Prostate gland (tissue), 2 donors: ENCODE measurements around the gene MFAP3. TPM values are rescaled to one million over a fixed set of nuclear protein-coding genes. Genes with fewer than 3 reads are reported as not detected.

ENCODE experiments used
- DNase-seq: peaks from one replicate; pipeline ENCODE4 v3.0.0-alpha.2; 2019; ENCODE audit warnings: low spot score
- H3K27ac ChIP-seq, 2 donors: fragments of 200-600 bp; sonication (generic); 2 replicates each; pipeline ENCODE4 v1.5.1; 2017 to 2019
- H3K27me3 ChIP-seq: fragments of 200-600 bp; sonication (generic); replicated peaks from 2 replicates; pipeline ENCODE4 v1.5.1; 2019; ENCODE audit not compliant: insufficient read depth
- H3K36me3 ChIP-seq, 2 donors: fragments of 200-600 bp; sonication (generic); 1 replicate in 1 of 2; 2 replicates in 1 of 2; pipeline versions ENCODE4 v1.5.1 to v1.8.1; 2017 to 2019
- H3K4me1 ChIP-seq: fragments of 200-600 bp; sonication (generic); replicated peaks from 2 replicates; pipeline ENCODE4 v1.5.1; 2019
- H3K4me3 ChIP-seq, 2 donors: fragments of 200-600 bp; sonication (generic); 2 replicates each; pipeline ENCODE4 v1.5.1; 2017 to 2019
- H3K9me3 ChIP-seq: fragments of 200-600 bp; sonication (generic); 2 replicates; pipeline ENCODE4 v1.5.1; 2017
- POLR2A ChIP-seq: fragments of 450-650 bp; IDR thresholded peaks from one replicate; pipeline ENCODE4 v1.6.1; 2016; ENCODE audit warnings: antibody characterized with exemption, mild to moderate bottlenecking
- POLR2AphosphoS5 ChIP-seq: sonication (generic); formaldehyde crosslinking; IDR thresholded peaks from one replicate; pipeline ENCODE4 v1.6.1; 2017; ENCODE audit warnings: antibody characterized with exemption
- WGBS: methylation state at CpG from one replicate; pipeline ENCODE4 v1.1.5; 2018; 5-methylcytosine and 5-hydroxymethylcytosine counted together
- intact Hi-C: fragments of 100-400 bp; cut with DNase I; formaldehyde crosslinking; loops from one replicate; pipeline ENCODE4 v1.14.2; 2022
- total RNA-seq, 2 donors: library from RNA; depleted of rRNA; stranded (reverse); fragments of >200 nt; gene quantifications; one replicate each; pipeline ENCODE4 v1.1.0, GENCODE V29; 2016
- TF ChIP-seq, protein P1 (sequence below), 4 experiments: fragments of 200-600 bp in 2 of 4; fragments of 450-650 bp in 2 of 4; sonication (generic) in 2 of 4; IDR thresholded peaks; 1 replicate in 3 of 4; 2 replicates in 1 of 4; pipeline ENCODE4 v1.5.1; 2016 to 2019; ENCODE audit warnings: antibody characterized with exemption in 4 of 4, mild to moderate bottlenecking in 2 of 4, moderate library complexity in 2 of 4

Gene MFAP3
- total RNA-seq, 2 donors from 2014 or later: 30.6 to 35.8 TPM

- Histone ChIP-seq H3K27ac (no peak overlapping the region), H3K36me3 (no peaks in the 10 kb centered on the region), H3K9me3 (no peaks in the 10 kb centered on the region), H3K4me3 (no peak overlapping the region), H3K4me1 (no peaks in the 10 kb centered on the region), H3K27me3 (no peaks in the 10 kb centered on the region)
- intact Hi-C loops: no loop called here
- no peak for DNase-seq
- TF ChIP-seq POLR2A (no peak), POLR2AphosphoS5 (no peak)
- TF ChIP-seq, protein P1, sequence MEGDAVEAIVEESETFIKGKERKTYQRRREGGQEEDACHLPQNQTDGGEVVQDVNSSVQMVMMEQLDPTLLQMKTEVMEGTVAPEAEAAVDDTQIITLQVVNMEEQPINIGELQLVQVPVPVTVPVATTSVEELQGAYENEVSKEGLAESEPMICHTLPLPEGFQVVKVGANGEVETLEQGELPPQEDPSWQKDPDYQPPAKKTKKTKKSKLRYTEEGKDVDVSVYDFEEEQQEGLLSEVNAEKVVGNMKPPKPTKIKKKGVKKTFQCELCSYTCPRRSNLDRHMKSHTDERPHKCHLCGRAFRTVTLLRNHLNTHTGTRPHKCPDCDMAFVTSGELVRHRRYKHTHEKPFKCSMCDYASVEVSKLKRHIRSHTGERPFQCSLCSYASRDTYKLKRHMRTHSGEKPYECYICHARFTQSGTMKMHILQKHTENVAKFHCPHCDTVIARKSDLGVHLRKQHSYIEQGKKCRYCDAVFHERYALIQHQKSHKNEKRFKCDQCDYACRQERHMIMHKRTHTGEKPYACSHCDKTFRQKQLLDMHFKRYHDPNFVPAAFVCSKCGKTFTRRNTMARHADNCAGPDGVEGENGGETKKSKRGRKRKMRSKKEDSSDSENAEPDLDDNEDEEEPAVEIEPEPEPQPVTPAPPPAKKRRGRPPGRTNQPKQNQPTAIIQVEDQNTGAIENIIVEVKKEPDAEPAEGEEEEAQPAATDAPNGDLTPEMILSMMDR (IDR thresholded peaks at IDR 0.05): no peak
- 68% methylated on average over 10 of the region's 10 CpGs for WGBS
Observed at GRCh38 chr5:154058055-154059038, 19.6 kb downstream of the MFAP3 start.

DNA sequence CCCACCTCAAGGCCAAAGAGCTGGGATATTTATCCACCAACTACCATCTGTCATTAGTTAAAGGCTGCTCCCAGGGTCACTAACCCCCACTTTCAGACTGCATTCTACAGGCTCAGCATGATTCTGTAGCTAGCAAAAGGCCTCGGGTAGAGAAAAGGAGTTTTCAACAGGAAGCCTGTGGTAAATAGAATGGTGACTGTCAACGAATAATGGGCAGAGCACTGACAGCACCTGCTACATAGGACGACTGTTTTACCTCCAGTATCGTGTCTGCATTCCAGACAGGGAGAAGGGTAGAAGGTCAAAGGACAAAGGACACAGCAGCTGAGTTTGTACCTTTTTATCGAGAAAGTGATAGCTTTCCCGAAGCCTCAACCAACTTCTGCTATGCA lies 20.3 kb downstream of the MFAP3 start:
- Histone ChIP-seq H3K36me3 (no peaks in the 10 kb centered on the region), H3K9me3 (no peaks in the 10 kb centered on the region), H3K4me1 (no peaks in the 10 kb centered on the region), H3K27me3 (no peaks in the 10 kb centered on the region), H3K27ac (no peak overlapping the region), H3K4me3 (no peak overlapping the region)
- intact Hi-C loops: no loop called here
- no peak for DNase-seq
- TF ChIP-seq, protein P1 (IDR thresholded peaks at IDR 0.05): no peak
- TF ChIP-seq POLR2AphosphoS5 (no peak), POLR2A (no peak)
- 66% methylated on average over 6 of the region's 6 CpGs for WGBS

DNA sequence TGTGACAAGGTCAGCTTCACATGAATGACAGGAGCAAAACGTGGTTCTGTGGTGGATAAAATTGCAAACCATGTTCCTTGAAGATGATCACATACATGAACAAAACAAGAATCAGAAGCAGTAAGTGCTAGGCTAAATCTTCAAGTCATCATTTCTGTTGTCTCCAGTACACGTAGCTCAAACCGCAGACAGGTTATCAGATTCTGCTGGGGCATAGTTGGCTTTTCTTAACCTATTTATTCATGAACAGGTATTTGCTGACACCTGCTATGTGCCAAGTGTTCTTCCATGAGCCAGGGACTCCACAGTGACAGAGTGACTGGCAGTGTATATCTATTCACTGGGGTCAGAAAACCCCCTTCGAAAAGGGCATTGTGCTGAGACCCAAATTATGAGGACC lies 20.8 kb downstream of the MFAP3 start:
- Histone ChIP-seq H3K27me3 (no peaks in the 10 kb centered on the region), H3K27ac (no peak overlapping the region), H3K36me3 (no peaks in the 10 kb centered on the region), H3K4me3 (no peak overlapping the region), H3K9me3 (no peaks in the 10 kb centered on the region), H3K4me1 (no peaks in the 10 kb centered on the region)
- intact Hi-C loops: no loop called here
- no peak for DNase-seq
- TF ChIP-seq POLR2AphosphoS5: no peak
- TF ChIP-seq, protein P1 (IDR thresholded peaks at IDR 0.05): no peak
- no peak for TF ChIP-seq POLR2A
- 66% methylated on average over 4 of the region's 4 CpGs for WGBS

DNA sequence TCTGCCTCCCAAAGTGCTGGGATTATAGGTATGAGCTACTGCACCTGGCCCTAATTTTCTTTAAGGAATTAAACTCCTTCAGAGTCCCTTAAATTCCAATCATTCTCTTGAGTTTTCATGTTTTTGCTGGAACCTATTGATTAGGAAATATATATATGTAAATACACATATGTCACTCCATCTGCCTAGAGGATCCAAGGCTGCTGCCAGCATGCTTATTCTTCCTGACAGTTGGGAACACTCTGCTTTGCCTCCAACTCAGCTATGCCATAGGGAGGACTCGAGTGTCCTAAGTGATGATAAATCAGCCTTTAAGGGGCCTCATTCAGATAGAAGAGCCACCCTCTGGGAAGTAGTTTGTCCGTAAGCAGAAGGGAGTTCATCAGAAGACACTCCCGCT lies 21.8 kb downstream of the MFAP3 start:
- Histone ChIP-seq H3K27me3 (no peaks in the 10 kb centered on the region), H3K4me3 (no peak overlapping the region), H3K9me3 (no peaks in the 10 kb centered on the region), H3K4me1 (no peaks in the 10 kb centered on the region), H3K27ac (no peak overlapping the region), H3K36me3 (no peaks in the 10 kb centered on the region)
- intact Hi-C loops: no loop called here
- DNase-seq: no peak
- TF ChIP-seq, protein P1 (IDR thresholded peaks at IDR 0.05): no peak
- TF ChIP-seq POLR2A: no peak
- TF ChIP-seq POLR2AphosphoS5: no peak
- WGBS: 92% methylated on average over 3 of the region's 3 CpGs

- intact Hi-C loops: no loop called here
- Histone ChIP-seq H3K4me1 (no peaks in the 10 kb centered on the region), H3K4me3 (no peak overlapping the region), H3K27ac (no peak overlapping the region), H3K27me3 (no peaks in the 10 kb centered on the region), H3K36me3 (no peaks in the 10 kb centered on the region), H3K9me3 (no peaks in the 10 kb centered on the region)
- no peak for TF ChIP-seq POLR2AphosphoS5
- TF ChIP-seq POLR2A: no peak
- TF ChIP-seq, protein P1 (IDR thresholded peaks at IDR 0.05): no peak
- DNase-seq: no peak
Observed at GRCh38 chr5:154063372-154063771, 24.6 kb downstream of the MFAP3 start.
